Smooth muscle cell (in vitro differentiated cells): ENCODE data around the gene TMEM52B. TPM values are rescaled to one million over a fixed set of nuclear protein-coding genes. Genes with fewer than 3 reads are reported as not detected.
"Not testable (repeated sequence)": the region's sequence is repeated elsewhere in the genome, so short reads cannot be mapped to it uniquely, and the experiment has no call there.

Experiments used
- DNase-seq: peaks from one replicate; lab custom pipeline; 2025; ENCODE audit not compliant: unreplicated experiment; lab: John Stamatoyannopoulos, UW
- H2AFZ ChIP-seq: fragments of 200-600 bp; sonication (generic); 2 replicates; pipeline ENCODE4 v1.6.0; 2016; ENCODE audit warnings: antibody characterized with exemption, low read depth, mild to moderate bottlenecking
- H3F3A ChIP-seq: fragments of 200-600 bp; sonication (generic); 2 replicates; pipeline ENCODE4 v1.6.0; 2017; ENCODE audit warnings: antibody characterized with exemption, low read depth
- H3K27ac ChIP-seq: fragments of 200-600 bp; sonication (generic); 2 replicates; pipeline ENCODE4 v1.5.1; 2016; ENCODE audit warnings: low read depth, mild to moderate bottlenecking
- H3K27me3 ChIP-seq: fragments of 200-600 bp; sonication (generic); 2 replicates; pipeline ENCODE4 v1.6.1; 2016; ENCODE audit warnings: low read depth, mild to moderate bottlenecking
- H3K36me3 ChIP-seq: fragments of 200-600 bp; sonication (generic); 2 replicates; pipeline ENCODE4 v1.5.1; 2016; ENCODE audit warnings: low read depth
- H3K4me1 ChIP-seq: fragments of 200-600 bp; sonication (generic); 2 replicates; pipeline ENCODE4 v1.5.1; 2016; ENCODE audit warnings: low read depth
- H3K4me2 ChIP-seq: fragments of 200-600 bp; sonication (generic); 2 replicates; pipeline ENCODE4 v1.6.0; 2016; ENCODE audit warnings: mild to moderate bottlenecking
- H3K4me3 ChIP-seq: fragments of 200-600 bp; sonication (generic); 2 replicates; pipeline ENCODE4 v1.5.1; 2016; ENCODE audit warnings: mild to moderate bottlenecking
- H3K79me2 ChIP-seq: fragments of 200-600 bp; sonication (generic); 2 replicates; pipeline ENCODE4 v1.6.0; 2016; ENCODE audit warnings: low read depth, mild to moderate bottlenecking
- H3K9ac ChIP-seq: fragments of 200-600 bp; sonication (generic); 2 replicates; pipeline ENCODE4 v1.6.0; 2016; ENCODE audit warnings: low read depth
- H3K9me3 ChIP-seq: fragments of 200-600 bp; sonication (generic); replicated peaks from 2 replicates; pipeline ENCODE4 v1.5.1; 2016; ENCODE audit warnings: low read depth
- H4K20me1 ChIP-seq: fragments of 200-600 bp; sonication (generic); 2 replicates; pipeline ENCODE4 v1.6.0; 2016; ENCODE audit warnings: low read depth
- WGBS: methylation state at CpG from one replicate; pipeline ENCODE4 v1.1.7; 2016; ENCODE audit warnings: low lambda C conversion rate; 5-methylcytosine and 5-hydroxymethylcytosine counted together
- polyA plus RNA-seq: library from polyadenylated mRNA; unstranded; fragments of >200 nt; fragmentation: Nextera tagmentation; extraction: Ambion mirVana; gene quantifications from 2 replicates; pipeline ENCODE4 v1.2.1, GENCODE V29; 2016
- total RNA-seq: library from RNA; depleted of rRNA; stranded (reverse); fragments of >200 nt; gene quantifications from 2 replicates; pipeline ENCODE4 v1.2.3, GENCODE V29; 2014
- TF ChIP-seq, protein P1 (sequence below): fragments of 200-600 bp; sonication (generic); IDR thresholded peaks from 2 replicates; pipeline ENCODE4 v1.5.1; 2017; ENCODE audit warnings: borderline replicate concordance, mild to moderate bottlenecking, antibody characterized with exemption; ENCODE audit not compliant: insufficient read depth, poor library complexity, severe bottlenecking

Gene TMEM52B
- total and polyA plus RNA-seq, 2 experiments from 2014 or later: 0.77 to 2.0 TPM

DNA sequence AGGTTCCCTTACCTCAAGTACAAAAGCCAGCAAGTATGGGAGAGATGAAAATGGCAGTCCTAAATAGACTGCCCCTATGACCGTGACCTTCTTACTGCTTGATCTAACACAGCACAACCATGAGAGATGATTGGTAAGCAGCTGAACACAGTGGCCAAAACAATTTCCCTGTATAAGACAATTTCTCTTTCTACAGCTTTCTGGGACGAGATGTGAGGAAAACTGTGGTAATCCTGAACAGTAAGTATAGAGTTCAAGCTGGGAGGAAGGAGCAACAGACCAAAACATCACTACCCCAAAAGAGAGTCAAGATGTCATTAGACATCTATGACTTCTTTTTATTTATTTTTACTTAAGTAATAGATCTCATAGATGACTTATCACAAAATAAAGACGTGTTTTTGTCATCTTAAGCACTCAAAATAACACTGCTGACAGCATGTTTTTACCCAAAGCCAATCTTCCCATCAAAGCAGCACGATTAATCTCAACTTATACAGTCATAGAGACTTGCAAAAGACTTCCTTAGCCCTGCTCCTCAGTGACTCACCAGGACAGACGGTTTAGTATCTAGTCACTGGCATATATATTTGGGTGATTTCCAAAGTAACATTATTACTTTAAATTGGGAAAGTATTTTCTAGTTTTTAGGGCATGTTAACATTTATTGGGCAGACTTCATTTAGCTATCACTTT lies 3.7 kb downstream of the TMEM52B start:
- no peaks in the 10 kb centered on the region for H3K36me3 ChIP-seq
- H3F3A ChIP-seq: peaks cover 9% of the 10 kb centered on the region
- H3K9ac ChIP-seq: peak overlapping the region; percentile 36
- H3K27me3 ChIP-seq: no peaks in the 10 kb centered on the region
- 23% methylated on average over 5 of the region's 5 CpGs for WGBS
- no peak for DNase-seq
- TF ChIP-seq, protein P1, sequence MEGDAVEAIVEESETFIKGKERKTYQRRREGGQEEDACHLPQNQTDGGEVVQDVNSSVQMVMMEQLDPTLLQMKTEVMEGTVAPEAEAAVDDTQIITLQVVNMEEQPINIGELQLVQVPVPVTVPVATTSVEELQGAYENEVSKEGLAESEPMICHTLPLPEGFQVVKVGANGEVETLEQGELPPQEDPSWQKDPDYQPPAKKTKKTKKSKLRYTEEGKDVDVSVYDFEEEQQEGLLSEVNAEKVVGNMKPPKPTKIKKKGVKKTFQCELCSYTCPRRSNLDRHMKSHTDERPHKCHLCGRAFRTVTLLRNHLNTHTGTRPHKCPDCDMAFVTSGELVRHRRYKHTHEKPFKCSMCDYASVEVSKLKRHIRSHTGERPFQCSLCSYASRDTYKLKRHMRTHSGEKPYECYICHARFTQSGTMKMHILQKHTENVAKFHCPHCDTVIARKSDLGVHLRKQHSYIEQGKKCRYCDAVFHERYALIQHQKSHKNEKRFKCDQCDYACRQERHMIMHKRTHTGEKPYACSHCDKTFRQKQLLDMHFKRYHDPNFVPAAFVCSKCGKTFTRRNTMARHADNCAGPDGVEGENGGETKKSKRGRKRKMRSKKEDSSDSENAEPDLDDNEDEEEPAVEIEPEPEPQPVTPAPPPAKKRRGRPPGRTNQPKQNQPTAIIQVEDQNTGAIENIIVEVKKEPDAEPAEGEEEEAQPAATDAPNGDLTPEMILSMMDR: no peak
- no peaks in the 10 kb centered on the region for H4K20me1 ChIP-seq
- H3K9me3 ChIP-seq: no peaks in the 10 kb centered on the region
- no peaks in the 10 kb centered on the region for H3K79me2 ChIP-seq
- peak overlapping the region; percentile 42 for H3K4me2 ChIP-seq
- no peak overlapping the region for H3K4me3 ChIP-seq
- H2AFZ ChIP-seq: peak overlapping the region; percentile 32
- H3K4me1 ChIP-seq: peaks cover 15% of the 10 kb centered on the region
- H3K27ac ChIP-seq: peak overlapping the region; percentile 81

DNA sequence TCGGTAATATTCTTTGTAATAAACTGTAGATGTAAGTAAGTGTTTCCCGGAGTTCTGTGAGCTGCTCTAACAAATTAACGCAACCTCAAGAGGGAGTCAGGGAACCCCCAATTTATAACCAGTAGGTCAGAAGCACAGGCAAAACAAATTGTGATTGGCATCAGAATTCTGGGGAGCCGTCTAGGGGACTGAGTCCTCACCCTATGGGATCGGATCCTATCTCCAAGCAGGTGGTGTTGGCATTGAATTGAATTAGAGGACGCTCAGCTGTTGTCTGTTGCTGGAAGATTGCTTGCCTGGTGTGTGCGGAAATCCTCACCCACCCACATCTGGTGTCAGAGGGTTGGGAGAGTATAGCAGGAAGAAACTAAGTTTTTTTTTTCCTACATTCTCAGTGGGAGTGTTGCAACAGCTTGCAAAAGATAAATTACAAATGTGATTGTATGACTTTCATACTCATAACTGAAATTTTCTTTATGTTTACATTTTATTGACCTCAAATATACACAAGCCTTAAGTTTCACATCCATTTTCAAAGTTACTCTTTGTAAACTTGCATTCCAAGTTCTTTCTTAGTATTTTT lies 5.5 kb downstream of the TMEM52B start:
- H3K27ac ChIP-seq: peak overlapping the region; percentile 67
- H3K4me2 ChIP-seq: peak overlapping the region; percentile 56
- H4K20me1 ChIP-seq: no peaks in the 10 kb centered on the region
- no peaks in the 10 kb centered on the region for H3K36me3 ChIP-seq
- no peak overlapping the region for H3K4me3 ChIP-seq
- peaks cover 14% of the 10 kb centered on the region for H3K4me1 ChIP-seq
- H3F3A ChIP-seq: peaks cover 8% of the 10 kb centered on the region
- no peaks in the 10 kb centered on the region for H3K9me3 ChIP-seq
- DNase-seq: no peak
- no peak overlapping the region for H3K9ac ChIP-seq
- WGBS: 69% methylated on average over 7 of the region's 7 CpGs
- TF ChIP-seq, protein P1: no peak
- H3K79me2 ChIP-seq: no peaks in the 10 kb centered on the region
- H2AFZ ChIP-seq: no peak overlapping the region
- no peaks in the 10 kb centered on the region for H3K27me3 ChIP-seq

DNA sequence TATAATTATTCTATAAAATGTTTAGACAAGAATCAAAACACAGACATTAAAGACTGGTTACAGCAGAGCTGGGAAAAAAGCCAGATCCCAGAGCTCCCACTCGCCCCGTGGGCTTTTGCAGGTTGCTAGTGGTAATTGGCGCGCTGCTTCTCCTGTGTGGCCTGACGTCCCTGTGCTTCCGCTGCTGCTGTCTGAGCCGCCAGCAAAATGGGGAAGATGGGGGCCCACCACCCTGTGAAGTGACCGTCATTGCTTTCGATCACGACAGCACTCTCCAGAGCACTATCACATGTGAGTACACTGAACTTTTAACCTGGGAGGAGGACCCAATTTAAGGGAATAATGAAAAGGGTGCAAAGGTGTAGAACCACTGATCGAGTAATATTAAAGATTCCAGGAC lies 7.5 kb downstream of the TMEM52B start:
- peaks cover 11% of the 10 kb centered on the region for H3F3A ChIP-seq
- no peak overlapping the region for H3K9ac ChIP-seq
- DNase-seq: no peak
- H3K27ac ChIP-seq: no peak overlapping the region
- TF ChIP-seq, protein P1: no peak
- no peaks in the 10 kb centered on the region for H3K79me2 ChIP-seq
- H3K27me3 ChIP-seq: no peaks in the 10 kb centered on the region
- no peak overlapping the region for H3K4me3 ChIP-seq
- WGBS: 88% methylated on average over 11 of the region's 11 CpGs
- H3K36me3 ChIP-seq: no peaks in the 10 kb centered on the region
- H3K4me1 ChIP-seq: peaks cover 9% of the 10 kb centered on the region
- H4K20me1 ChIP-seq: no peaks in the 10 kb centered on the region
- H3K4me2 ChIP-seq: no peak overlapping the region
- no peaks in the 10 kb centered on the region for H3K9me3 ChIP-seq
- H2AFZ ChIP-seq: no peak overlapping the region

DNA sequence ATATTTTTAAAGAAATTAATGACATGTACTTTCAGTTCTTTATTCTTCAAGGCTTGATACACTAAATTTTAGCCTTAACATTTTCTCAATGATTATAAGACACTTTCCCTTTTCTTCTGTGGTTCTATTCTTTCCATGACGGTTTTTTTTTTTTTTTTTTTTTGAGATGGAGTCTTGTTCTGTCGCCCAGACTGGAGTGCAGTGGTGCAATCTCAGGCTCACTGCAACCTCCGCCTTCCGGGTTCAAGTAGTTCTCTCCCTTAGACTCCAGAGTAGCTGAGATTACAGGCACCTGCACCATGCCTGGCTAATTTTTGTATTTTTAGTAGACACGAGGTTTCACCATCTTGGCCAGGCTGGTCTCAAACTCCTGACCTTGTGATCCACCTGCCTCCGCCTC lies 8.1 kb downstream of the TMEM52B start:
- H3K27ac ChIP-seq, H4K20me1 ChIP-seq, H3K9me3 ChIP-seq, DNase-seq, H3K4me3 ChIP-seq, H2AFZ ChIP-seq, H3K4me1 ChIP-seq, H3K4me2 ChIP-seq, H3K9ac ChIP-seq, H3K36me3 ChIP-seq, H3K79me2 ChIP-seq, H3K27me3 ChIP-seq: not testable (repeated sequence)
- peaks cover 11% of the 10 kb centered on the region for H3F3A ChIP-seq
- 96% methylated on average over 6 of the region's 6 CpGs for WGBS
